Right lobe of liver (tissue), 4 donors: ENCODE data around the gene ITSN1.

Experiments
- POLR2A ChIP-seq: fragments of 450-650 bp; IDR thresholded peaks from one replicate; pipeline ENCODE4 v1.6.1; 2017; ENCODE audit warnings: antibody characterized with exemption, mild to moderate bottlenecking
- TF ChIP-seq, protein P1 (sequence below), 4 donors: fragments of 200-600 bp in 3 of 4; fragments of 450-650 bp in 1 of 4; IDR thresholded peaks; one replicate each; pipeline versions ENCODE4 v1.5.1 to v1.8.0; 2016 to 2022; ENCODE audit warnings: antibody characterized with exemption in 4 of 4, mild to moderate bottlenecking in 2 of 4
- donor health status: DM: no; HTN: no; CAD: no.
- donor health status: DM: no; HTN: no; CAD: no.
- donor health status: DM: no; HTN: yes; CAD: no.

DNA sequence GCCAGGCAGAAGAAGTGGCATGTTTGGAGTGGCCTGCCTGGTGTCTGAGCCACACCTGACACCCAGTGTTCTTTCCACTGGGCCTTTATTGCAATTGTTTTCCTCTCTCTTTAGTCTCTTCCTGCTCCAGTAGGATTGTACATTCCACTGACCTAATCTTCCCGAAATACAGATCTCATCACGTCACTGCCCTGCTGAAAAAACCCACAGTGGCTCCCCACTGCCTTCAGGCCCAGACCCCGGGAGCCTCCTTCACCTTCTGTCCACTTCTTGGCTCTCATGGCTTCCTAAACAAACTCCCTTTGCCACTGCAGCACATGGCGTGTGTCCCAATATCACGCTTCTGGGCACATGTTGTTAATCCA lies 298.6 kb downstream of the ITSN1 start:
- TF ChIP-seq, protein P1, sequence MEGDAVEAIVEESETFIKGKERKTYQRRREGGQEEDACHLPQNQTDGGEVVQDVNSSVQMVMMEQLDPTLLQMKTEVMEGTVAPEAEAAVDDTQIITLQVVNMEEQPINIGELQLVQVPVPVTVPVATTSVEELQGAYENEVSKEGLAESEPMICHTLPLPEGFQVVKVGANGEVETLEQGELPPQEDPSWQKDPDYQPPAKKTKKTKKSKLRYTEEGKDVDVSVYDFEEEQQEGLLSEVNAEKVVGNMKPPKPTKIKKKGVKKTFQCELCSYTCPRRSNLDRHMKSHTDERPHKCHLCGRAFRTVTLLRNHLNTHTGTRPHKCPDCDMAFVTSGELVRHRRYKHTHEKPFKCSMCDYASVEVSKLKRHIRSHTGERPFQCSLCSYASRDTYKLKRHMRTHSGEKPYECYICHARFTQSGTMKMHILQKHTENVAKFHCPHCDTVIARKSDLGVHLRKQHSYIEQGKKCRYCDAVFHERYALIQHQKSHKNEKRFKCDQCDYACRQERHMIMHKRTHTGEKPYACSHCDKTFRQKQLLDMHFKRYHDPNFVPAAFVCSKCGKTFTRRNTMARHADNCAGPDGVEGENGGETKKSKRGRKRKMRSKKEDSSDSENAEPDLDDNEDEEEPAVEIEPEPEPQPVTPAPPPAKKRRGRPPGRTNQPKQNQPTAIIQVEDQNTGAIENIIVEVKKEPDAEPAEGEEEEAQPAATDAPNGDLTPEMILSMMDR (IDR thresholded peaks at IDR 0.05): no peak
- no peak for TF ChIP-seq POLR2A
